ENCODE data around the gene PIK3CA. TPM values are rescaled to one million over a fixed set of nuclear protein-coding genes. Genes with fewer than 3 reads are reported as not detected.

PIK3CA gene
- total RNA-seq, 1 donor from 2014 or later: 20.1 TPM

GRCh38 chr3:179181993-179182551, 33.9 kb downstream of the PIK3CA start:
- Histone ChIP-seq H3K4me3 (no peak overlapping the region), H3K9me3 (no peaks in the 10 kb centered on the region), H3K27me3 (no peaks in the 10 kb centered on the region), H3K4me1 (peaks cover 78% of the 10 kb centered on the region), H3K27ac (peak overlapping the region; percentile 45), H3K36me3 (no peaks in the 10 kb centered on the region)
- TF ChIP-seq POLR2A (IDR thresholded peaks at IDR 0.05) (no peak), POLR2AphosphoS5 (IDR thresholded peaks at IDR 0.05; ENCODE audit: insufficient read depth in 1 of 2, low read depth in 1 of 2) (no peak), CTCF (IDR thresholded peaks at IDR 0.05) (no peak)
- DNase-seq (ENCODE audit: extremely low spot score in 2 of 2): no peak
- intact Hi-C loops (cut with DNase I): no loop called here

DNA sequence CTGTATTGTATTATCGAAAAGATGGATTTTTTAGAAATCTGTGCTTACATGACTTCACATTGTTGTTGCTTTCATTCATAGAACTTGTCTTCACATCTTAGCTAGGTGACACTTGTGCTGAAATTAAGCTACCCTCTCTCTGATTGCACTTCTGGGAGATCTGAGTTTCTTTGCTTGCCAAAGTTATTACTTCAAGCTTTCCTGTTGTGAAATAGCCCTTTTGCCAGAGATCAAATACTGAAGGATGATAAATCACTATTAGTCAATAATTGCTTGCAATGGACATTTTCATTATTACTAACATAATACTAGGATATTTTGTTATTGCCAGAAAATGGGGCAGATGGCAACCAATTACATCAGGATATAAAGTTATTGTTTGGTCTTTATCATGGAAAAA, 34.7 kb downstream of the PIK3CA start:
- TF ChIP-seq CTCF (IDR thresholded peaks at IDR 0.05): no peak
- TF ChIP-seq POLR2A (IDR thresholded peaks at IDR 0.05): no peak
- no peak for TF ChIP-seq POLR2AphosphoS5 (IDR thresholded peaks at IDR 0.05; ENCODE audit: insufficient read depth in 1 of 2, low read depth in 1 of 2)
- Histone ChIP-seq H3K4me1 (peaks cover 78% of the 10 kb centered on the region), H3K4me3 (no peak overlapping the region), H3K36me3 (no peaks in the 10 kb centered on the region), H3K27me3 (no peaks in the 10 kb centered on the region), H3K27ac (no peak overlapping the region), H3K9me3 (no peaks in the 10 kb centered on the region)
- no peak for DNase-seq (ENCODE audit: extremely low spot score in 2 of 2)
- intact Hi-C loops (cut with DNase I): no loop called here

- Histone ChIP-seq H3K4me1 (peaks cover 72% of the 10 kb centered on the region), H3K36me3 (no peaks in the 10 kb centered on the region), H3K9me3 (no peaks in the 10 kb centered on the region), H3K27me3 (no peaks in the 10 kb centered on the region), H3K4me3 (no peak overlapping the region), H3K27ac (no peak overlapping the region)
- DNase-seq (ENCODE audit: extremely low spot score in 2 of 2): no peak
- intact Hi-C loops (cut with DNase I): no loop called here
- TF ChIP-seq POLR2A (IDR thresholded peaks at IDR 0.05) (no peak), CTCF (IDR thresholded peaks at IDR 0.05) (no peak), POLR2AphosphoS5 (IDR thresholded peaks at IDR 0.05; ENCODE audit: insufficient read depth in 1 of 2, low read depth in 1 of 2) (no peak)
Observed at GRCh38 chr3:179184826-179185225, 36.7 kb downstream of the PIK3CA start.

DNA sequence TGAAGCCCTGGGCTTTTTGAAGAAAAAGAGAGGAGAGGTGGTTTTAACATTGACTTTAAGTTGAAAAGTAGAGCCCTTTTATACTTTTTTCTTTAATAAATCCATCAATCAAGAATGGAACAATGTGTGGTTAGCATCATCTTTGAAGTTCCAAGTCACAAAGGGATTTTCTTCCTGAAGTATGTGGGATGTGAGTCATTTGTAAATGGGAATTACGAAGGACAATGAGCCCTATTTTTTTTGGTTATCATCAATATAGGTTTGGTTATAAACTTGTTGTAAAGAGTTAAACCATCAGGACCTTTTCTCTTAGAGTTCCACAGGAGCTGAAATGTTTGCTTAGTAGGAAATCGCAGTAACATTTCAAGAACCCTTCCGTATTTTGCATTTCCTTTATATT, 38.3 kb downstream of the PIK3CA start:
- no peak overlapping the region for H3K4me3 ChIP-seq
- TF ChIP-seq POLR2AphosphoS5 (IDR thresholded peaks at IDR 0.05; ENCODE audit: insufficient read depth in 1 of 2, low read depth in 1 of 2) (no peak), CTCF (IDR thresholded peaks at IDR 0.05) (no peak), POLR2A (IDR thresholded peaks at IDR 0.05) (no peak)
- H3K9me3 ChIP-seq: no peaks in the 10 kb centered on the region
- H3K4me1 ChIP-seq: peaks cover 72% of the 10 kb centered on the region
- H3K27ac ChIP-seq: no peak overlapping the region
- no peak for DNase-seq (ENCODE audit: extremely low spot score in 2 of 2)
- intact Hi-C loops (cut with DNase I): no loop called here
- H3K36me3 ChIP-seq: no peaks in the 10 kb centered on the region
- H3K27me3 ChIP-seq: no peaks in the 10 kb centered on the region

GRCh38 chr3:179189759-179190158, 41.6 kb downstream of the PIK3CA start:
- Histone ChIP-seq H3K9me3 (no peaks in the 10 kb centered on the region), H3K36me3 (no peaks in the 10 kb centered on the region), H3K27ac (no peak overlapping the region), H3K27me3 (no peaks in the 10 kb centered on the region), H3K4me3 (no peak overlapping the region), H3K4me1 (peaks cover 41% of the 10 kb centered on the region)
- DNase-seq (ENCODE audit: extremely low spot score in 2 of 2): no peak
- TF ChIP-seq CTCF (IDR thresholded peaks at IDR 0.05): no peak
- intact Hi-C loops (cut with DNase I): no loop called here

All from vagina (tissue), 2 donors.